AML-193 (cell line): ENCODE data around the gene BLOC1S1.

Experiments
- DNase-seq, 2 experiments: peaks; one replicate each; lab custom pipeline; 2025; lab: John Stamatoyannopoulos, UW

Gene BLOC1S1

DNA sequence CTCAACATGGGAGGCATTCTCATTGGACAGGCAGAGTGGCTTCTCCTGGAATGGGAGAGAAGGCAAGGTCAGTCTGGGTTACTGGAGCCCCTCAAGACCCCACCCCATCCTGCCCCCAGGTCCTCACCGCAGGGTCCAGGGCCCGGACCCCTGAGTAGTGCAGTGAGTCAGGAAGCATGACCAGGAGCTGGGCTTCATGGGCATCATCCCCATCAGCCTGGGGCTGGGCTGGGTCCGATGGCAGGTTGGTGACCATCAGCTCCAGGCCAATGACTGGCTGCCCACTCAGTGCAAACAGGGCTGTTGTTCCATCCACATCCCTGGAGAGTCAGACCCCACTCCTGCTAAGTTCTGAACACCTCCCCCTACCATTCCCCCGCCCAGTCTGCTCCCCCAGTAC is 21.2 kb upstream of the BLOC1S1 start:
- no peak for DNase-seq

DNA sequence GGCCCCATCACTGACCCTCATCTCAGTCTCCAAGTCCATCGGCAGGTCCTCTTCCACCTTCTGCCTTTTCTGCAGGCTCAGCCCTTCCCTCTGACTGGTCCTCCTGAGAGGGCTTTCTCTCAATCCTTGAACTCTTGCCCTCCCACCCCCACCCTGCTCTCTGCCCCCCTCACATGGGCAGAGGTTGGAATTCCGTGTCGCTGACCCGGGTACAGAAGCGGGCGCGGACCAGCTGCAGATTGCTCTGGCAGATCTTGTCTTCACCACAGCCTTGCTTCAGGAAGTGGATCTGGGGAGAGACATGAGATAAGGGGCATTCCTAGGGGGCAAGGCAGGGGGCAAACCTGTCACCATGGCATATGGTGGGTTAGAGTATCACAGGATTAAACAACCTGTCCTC is 20.5 kb upstream of the BLOC1S1 start:
- no peak for DNase-seq

DNA sequence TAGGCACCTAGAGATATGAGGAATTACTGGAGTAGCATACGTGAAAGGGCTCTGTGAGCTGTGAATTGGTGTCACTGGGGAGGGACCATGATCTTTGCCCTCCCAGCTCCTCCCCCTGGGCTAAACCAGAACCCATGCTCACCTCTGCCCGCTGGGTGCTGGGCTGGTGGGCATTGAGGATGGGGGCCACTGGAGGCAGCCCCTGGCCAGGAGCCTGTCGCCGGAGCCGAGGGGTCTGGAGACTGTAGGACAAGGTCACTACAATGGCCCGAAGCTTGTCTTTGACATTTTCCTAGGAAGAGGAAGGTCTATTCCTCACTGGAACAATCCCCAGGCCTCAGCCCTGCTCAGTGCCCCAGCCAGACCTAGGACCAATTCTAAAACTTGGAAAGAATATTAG is 19.7 kb upstream of the BLOC1S1 start:
- DNase-seq, result no peak

DNA sequence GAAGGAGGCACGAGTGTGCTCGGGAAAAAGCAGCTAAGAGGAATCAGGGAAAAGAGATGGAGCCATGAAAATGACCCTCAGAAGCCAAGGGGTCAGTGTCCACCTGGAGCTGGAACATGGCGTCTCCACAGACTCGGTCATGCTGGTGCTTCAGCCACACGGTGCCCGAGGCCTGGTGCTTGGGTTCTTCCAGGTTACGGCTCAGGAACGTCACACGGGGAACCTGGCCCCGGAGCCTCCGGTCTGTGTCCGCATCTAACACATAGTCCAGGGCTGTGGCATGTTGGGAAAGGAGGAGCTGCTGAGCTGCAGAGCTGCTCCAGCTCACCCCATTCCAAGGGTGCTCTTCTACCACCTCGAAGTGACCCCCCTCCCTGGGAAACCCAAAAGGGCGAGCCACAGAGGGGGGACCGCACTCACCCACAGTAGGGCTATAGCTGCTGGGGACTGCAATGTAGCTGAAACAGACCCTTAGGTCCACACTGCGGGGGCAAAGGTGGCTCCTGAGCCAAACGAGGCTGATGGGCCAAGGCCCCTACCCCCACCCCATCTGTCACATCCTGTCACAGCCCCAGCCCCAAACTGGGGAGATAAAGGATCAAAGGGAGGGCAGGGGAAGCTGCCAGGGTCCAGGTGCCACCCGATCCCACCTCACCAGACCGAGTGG is 18.9 kb upstream of the BLOC1S1 start:
- no peak for DNase-seq

DNA sequence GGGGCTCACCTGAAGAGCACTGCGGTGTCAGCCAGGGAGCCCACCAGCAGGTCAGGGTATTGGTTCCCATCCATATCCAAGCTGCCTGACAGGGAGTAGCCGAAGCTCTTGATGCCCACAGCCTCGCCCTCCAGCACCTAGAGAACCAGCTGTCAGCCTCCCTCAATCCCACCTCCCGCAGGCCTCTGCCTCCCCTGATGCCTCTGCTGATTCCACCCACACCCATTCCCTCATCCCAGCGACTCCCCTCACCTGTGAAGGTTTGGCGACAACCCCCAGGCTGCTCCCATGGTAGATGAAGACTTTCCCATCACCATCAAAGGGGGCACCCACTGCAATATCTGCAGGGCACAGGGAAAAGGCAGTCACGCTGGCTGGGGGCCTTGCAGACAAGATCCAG is 18.2 kb upstream of the BLOC1S1 start:
- DNase-seq, result no peak

DNA sequence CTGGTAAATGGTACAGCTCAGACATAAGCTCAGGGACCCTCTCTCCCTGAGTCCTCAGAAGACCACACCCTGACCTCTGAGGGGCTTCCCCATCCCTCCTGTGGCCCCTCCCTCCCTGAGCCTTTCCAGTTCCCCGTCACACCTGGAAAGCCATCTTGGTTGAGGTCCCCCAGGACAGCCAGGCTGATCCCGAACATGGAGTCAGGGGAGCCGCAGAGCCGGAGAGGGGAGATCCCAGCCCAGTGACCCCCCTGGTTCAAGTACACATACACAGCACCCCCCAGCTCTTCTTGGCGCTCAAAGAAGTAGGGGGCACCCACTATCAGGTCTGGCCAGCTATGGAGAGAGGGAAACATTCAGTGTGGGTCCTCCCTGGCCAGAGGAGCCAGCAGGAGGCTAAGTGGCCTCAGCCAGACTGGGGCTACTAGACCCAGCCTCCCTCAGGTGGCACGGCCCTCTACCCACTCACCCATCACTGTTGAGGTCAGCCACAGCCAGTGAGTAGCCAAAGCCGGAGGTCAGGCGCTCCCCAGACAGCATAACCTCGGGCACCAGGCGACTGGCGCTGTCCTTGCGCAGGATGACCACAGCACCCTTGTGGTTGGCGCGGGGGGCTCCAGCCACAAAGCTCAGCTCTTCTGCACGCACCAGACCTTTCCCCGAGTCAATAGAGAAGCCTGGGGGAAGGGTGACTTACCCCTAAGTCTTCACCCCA is 17.4 kb upstream of the BLOC1S1 start:
- DNase-seq, result no peak

DNA sequence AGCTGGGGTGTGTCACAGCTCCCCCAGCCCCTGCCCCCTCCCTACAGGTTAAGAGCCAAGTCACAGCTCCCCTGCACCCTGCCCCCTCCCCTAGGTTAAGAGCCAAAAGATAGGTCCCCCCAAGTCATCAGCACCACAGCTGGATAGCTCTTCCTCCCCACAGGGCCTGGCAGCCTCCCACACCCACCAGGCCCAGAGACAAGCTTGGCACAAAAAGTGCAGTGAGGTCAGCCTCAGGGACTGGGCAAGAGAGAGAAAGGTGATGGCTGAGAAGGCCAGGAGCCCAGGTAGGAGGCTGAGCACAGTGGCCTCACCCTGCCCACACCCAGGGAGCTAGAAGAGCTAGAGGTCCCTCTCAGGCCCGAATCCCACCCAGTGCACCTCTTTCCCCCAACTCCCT is 16.9 kb upstream of the BLOC1S1 start:
- no peak for DNase-seq

DNA sequence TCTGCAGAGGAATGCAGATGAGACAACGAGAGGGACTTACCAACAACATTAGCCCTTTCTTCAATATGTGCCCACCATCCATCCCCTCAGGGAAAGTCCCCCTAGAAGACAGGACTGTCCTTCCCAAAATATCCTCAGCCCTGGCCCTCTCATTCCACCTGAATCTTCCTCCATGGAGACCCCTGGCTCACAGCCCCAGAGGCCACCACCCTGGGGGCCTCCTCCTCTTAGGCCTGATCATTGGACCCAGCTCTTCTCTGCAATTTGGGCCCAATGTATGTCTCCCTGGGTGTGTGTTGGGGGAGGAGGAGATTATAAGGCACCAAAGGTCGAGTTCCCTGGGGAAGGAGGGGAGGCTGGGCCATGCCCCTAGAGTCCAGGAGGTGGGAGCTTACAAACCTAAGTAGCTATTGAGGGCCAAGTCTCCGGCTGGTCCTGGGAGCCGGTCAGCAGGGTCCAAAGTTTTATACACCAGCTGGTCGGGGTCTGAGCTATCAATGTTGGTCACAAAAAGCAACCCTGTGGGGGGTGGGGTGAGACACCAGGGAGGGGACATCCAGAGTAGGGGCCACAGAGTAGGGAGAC is 16.3 kb upstream of the BLOC1S1 start:
- DNase-seq, result no peak

DNA sequence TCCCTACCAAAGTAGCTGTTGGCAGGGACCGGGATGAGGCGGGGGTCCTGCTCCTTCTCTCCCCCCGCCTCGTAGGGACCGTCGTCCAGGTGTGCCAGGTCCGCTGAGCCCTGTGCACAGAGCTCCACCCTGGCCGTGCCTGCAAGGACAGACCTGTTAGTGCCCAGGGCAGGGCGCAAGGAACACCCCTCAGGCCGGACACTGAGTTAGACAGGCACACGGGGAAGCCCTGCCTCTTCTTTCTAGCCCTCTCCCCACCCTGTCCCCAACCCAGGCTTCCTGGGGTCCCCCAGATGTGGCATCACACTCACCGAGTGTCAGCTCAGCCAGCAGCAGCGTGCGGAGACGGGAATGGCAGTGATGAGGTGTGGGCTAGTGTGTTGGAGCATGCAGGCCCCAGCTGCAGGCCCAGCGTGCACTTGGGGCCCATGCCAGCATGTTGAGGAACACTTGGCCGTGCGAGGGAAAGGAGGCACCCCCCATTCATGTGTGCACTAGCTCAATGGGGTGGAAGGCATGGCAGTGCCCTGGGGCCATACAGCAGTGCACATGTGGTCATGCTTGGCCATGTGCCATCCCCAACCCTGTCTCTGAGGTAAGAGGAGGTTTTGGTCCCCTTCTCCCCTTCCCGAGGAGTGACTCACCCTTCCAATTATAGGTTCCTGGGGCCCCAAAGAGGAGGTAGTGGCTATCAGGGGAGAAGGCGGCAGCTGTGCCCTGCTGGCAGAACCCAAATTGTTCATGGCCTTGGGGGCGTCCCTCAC is 15.4 kb upstream of the BLOC1S1 start:
- peak; percentile 64 to 70 for DNase-seq

DNA sequence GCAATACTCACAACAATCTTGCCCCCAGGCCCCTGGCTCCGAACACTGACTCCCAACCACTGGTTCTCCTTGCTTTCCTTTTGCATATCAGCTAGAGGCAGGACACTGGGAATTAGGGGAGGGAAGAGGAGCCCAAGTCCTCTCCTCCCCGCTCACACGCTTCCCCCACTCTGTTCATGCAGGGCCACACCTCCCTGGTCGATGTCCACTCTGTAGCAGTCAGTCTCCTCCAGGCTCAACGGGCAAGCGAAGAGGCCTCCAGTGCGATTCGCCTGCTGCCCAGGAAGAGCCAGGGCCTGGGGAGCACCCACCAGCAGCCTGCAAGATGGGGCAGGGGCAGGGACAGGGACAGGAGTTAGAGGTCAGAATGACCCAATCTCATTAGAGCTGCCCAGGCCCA is 13.0 kb upstream of the BLOC1S1 start:
- DNase-seq, result no peak

DNA sequence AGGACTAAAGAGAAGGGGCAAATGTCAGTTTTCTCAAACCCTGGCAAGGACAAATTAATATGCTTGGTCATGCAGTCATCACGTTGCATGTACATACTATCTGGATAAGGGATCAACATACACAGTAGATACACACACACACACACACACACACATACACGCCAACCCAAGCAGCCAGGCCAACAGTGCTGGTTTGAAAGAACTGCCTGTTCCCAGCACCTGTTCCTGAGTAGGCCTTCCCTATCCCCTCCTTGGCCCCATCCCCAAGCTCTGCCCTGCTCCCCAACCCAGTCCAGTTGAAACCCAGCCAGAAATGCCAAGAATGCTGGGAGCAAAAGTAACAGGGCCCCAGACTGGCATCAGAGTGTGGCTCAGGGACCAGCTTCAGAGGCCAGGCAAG is 12.6 kb upstream of the BLOC1S1 start:
- no peak for DNase-seq

DNA sequence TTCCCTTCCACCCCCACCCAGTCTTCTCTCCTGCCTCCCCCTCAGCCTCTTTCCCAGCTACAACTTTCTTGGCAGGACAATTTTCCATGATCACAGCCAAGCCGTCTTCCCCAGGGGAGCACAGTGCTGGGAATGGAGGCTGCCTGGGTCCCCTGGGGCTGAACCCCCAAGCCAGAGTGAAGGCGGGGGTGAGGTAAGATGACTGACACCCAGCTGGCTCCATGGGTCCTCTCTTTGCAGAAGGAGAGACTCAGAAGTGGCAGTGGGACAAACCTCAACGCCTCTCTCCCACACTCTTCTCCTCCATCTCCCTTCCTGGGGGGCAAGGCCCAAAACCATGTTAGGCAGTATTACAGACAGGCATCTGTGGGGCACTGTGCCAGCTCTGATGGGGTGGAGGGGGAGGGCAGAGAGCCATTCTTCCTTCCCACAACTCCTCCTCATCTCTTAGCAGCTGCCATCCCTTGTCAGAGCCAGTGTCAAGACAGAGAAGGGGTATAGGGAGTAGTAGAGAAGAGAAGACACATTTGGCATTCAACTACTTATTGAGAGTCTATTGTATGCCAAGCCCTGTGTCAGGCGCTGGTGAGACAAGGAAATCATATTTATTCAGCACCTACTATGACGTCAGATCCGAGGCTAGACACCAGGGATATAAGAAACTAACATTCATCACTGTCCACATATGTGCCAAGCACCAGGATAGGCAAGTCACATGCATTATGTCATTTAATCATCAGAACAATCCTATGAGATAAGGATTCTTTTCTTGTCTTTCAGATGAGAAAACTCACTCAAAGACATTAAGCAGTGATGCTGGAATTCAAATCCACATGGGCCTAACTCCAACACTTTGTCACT is 11.7 kb upstream of the BLOC1S1 start:
- DNase-seq, result no peak

DNA sequence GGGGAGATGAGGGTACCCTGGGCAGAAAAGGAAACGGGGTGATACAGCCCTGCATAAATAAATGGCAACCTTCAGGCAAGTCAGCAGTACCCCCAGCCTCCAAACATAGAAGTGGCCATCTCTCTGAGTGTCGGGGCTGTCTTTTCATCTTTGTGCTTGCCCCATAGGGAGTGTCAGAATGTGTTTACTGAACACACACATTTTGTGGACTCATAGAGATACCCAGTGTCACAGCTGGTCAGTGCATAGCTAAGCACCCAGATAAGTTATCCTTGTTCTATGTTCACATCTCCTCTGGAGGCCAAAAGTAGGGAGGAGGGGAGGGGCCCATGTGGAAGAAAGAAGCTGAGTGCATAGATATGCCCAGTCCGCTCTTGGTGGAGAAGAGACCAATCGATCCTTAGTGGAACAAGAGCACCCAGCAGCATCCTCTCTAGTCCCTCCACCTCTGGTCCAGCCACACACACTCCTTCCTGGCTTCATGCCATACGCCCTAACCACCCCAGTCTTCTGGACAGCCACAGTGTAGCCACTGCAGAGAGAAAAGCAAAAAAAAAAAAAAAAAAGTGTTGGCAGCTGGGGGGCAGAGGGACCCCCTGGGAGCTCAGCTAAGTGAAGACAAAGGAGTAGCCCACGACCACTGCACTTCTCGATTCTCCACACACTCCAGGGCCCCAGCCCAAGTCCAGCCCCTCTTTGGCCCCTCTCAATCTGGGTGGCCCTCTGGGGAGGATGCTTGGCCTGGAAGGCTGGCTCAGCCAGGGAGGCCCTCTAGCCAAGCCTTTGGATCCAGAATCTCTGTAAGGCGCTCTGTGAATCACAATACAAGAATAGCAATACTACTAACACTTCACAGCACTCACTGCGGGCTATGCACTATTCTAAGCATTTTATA is 10.8 kb upstream of the BLOC1S1 start:
- no peak for DNase-seq

DNA sequence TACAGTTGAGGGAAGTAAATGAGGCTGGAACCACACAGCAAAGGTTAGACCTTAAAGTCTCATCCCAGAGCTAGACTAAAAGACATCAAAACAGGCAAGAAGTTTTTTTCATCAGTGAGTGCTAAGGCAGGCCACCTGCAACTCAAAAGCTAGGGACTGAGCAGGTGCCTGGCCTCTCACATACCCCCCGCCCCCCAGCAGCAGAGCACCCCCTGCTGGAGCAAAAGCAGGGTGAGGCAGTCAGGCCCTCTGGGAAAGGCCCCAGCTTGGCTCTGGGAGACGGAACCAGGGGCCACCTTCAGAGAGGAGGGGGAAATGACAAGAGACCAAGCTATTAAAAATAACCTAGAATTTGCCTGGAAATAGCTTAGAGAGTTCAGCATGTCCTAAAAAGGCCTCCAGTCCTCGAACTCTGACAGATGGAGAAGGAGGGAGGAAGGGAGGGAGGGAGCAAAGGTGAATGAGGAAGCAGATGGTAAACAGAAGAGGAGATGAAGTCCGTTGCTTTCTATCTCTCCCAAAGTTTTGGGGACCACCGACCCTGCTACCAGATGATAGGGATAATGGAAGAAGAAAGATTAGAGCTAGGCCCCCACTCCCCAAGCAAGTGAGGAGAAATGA is 10.0 kb upstream of the BLOC1S1 start:
- DNase-seq, result no peak

DNA sequence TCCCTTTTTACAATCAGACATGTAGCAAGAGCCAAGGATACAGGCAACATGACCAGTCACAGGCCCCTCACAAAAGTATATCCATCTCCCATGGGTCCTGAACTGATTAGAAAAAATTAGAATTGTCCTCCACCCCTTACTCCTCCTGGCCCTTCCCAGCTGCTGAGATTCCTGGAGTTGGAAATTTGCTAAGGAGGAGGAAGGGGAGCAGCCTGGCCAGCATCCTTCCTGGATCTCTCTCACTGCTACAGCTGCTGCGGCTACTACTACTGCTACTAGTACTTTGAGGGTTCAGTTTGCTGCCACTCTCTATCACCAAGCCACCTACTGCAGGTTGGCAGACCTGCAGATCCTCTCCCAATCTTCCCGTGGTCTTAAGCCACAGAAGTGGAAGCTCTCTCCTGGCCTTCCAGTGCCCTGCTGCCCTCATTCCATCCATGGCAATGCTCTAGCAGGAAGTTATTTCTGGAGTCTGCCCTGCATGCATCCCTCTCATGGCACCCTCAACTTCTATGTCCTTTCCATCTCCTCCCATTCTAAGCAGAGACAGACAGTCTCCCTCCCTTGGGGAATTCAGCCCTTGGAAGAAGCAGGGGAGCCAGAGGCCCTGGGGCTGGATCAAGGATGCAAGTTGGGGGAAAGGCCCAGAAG is 9.2 kb upstream of the BLOC1S1 start:
- DNase-seq, result no peak

DNA sequence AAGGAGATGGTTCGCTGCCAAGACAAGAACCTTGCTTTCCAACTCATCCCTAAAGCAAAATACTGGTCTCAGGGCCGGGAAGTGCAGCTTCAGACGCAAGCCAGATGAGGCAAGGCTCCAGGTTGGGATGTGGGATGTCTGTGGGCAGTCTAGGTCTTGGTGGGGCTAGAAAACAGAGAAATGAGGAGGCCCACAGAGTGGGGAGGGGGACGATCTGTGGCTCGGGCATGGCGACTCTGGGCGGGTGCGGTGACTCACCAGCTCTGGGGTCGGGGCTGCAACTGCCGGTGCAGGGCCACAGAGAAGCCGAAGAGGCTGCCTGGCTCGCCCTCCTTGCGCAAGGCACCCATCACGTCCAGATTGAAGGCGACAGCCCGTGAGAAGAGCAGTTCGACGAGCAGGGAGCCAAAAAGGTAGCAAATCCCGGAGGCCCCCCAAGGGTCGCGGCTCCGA is 8.6 kb upstream of the BLOC1S1 start:
- peak; percentile 34 to 40 for DNase-seq

DNA sequence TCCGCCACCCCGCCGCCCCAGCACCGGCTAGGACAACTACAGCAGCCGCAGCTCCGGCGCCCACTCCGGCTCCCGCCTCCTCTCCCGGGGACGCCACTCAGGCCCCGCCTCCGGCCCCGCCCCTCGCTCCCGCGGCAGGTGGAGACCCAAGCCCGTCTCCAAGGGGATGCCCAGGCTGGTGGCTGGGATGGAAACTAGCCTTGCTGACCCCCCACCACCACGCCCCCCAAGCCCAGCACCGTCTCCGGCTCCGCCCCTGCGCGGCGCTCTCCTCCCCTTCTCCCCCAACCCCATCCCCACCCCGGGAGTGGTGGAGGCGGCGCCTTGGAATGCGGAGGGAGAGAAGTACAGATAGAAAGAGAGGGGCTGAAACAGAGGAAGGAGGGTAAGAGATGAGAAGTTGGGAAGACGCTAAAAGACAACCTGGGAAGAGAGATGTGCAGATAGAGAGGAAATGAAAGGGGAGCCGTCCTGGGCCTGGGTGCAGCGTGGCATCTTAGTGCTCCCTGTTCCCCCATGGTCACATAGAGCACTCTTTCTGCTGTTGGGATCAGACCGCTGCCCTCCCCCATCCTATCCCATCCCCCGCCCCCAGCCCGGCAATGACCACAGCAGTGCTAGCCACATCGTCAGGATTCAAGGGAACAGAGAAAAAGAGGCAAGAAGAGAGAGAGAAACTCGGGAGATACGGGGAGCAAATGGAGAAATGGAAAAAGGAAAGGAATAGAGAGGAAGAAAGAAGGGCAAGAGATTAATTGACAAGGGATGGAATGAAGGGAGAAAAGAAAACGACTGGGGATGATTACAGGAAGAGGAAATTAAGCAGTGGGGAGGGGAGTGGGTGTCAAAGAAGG is 7.8 kb upstream of the BLOC1S1 start, which contains the start of gene ITGA7:
TSS of gene ITGA7 (minus strand) at position 64 of the 854 bp plus-strand sequence. CDS start 222 bp downstream, outside the sequence.
- no peak for DNase-seq

DNA sequence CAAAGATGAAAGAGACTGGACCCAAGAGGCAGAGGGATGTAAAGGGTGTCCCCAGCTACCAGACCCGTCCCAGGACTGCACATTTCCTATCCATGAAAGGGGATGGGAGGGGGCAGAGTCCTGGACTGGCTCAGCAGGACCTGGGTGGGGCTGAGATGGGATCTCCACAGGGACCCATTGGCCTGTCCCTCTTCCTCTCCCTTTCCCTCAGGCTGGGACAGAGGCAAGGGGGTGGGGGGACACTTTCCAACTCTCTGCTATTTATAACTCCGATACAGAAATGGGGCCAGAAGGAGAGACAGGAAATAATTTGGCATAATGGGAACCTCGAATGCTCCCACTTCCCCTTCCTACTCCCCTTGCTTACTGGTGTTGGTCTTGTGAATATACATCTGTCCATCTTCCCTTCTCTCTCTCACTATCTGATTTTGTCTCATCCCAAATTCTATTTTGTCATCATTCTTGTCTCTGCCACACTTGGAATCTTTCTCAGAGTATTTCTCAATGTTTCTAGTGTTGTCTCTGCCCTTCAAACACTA is 7.1 kb upstream of the BLOC1S1 start:
- peak; percentile 11 to 28 for DNase-seq
